H1 (cell line): ENCODE data around the gene SHROOM2.

Source experiments
- EZH2 ChIP-seq: fragments of 200-600 bp; sonication (generic); IDR thresholded peaks from 2 replicates; pipeline ENCODE4 v1.7.1; 2012; ENCODE audit warnings: low read depth, mild to moderate bottlenecking, moderate library complexity, low read length, inconsistent platforms; ENCODE audit not compliant: severe bottlenecking
- KDM1A ChIP-seq: fragments of 200-600, 300-600 bp; sonication (generic); IDR thresholded peaks from 2 replicates; pipeline ENCODE4 v1.7.1; 2016; ENCODE audit warnings: mild to moderate bottlenecking, low read length, borderline replicate concordance
- MAFK ChIP-seq: IDR thresholded peaks from 2 replicates; pipeline ENCODE4 v1.6.1; 2012; ENCODE audit warnings: low read depth, mild to moderate bottlenecking, improper control_type of control experiment, low read length
- POLR2A ChIP-seq, 2 experiments: IDR thresholded peaks; 1 replicate in 1 of 2; 2 replicates in 1 of 2; pipeline ENCODE4 v1.6.1; 2011; ENCODE audit warnings: low read depth in 2 of 2, low read length in 2 of 2, mild to moderate bottlenecking in 2 of 2; ENCODE audit errors: control extremely low read depth in 1 of 2
- POLR2AphosphoS5 ChIP-seq: IDR thresholded peaks from 2 replicates; pipeline ENCODE4 v1.6.1; 2011; ENCODE audit warnings: low read depth, low read length
- SP1 ChIP-seq: IDR thresholded peaks from 2 replicates; pipeline ENCODE4 v1.6.1; 2011; ENCODE audit warnings: low read depth, low read length
- TF ChIP-seq, protein P1 (sequence below): IDR thresholded peaks from 2 replicates; pipeline ENCODE4 v1.6.1; 2012; ENCODE audit warnings: inconsistent platforms
- TF ChIP-seq, protein P2 (sequence below): IDR thresholded peaks from 2 replicates; pipeline ENCODE4 v1.6.1; 2011; ENCODE audit warnings: low read depth, mild to moderate bottlenecking, low read length; ENCODE audit not compliant: insufficient read depth

GRCh38 chrX:9739130-9739529 is 47.1 kb upstream of the SHROOM2 start:
- TF ChIP-seq MAFK (no peak), KDM1A (no peak), EZH2 (no peak), POLR2AphosphoS5 (no peak), SP1 (no peak), POLR2A (IDR thresholded peaks at IDR 0.05; ENCODE audit: control extremely low read depth in 1 of 2, low read depth in 2 of 2, low read length in 2 of 2) (no peak)
- TF ChIP-seq, protein P1, sequence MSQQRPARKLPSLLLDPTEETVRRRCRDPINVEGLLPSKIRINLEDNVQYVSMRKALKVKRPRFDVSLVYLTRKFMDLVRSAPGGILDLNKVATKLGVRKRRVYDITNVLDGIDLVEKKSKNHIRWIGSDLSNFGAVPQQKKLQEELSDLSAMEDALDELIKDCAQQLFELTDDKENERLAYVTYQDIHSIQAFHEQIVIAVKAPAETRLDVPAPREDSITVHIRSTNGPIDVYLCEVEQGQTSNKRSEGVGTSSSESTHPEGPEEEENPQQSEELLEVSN: no peak
- TF ChIP-seq, protein P2, sequence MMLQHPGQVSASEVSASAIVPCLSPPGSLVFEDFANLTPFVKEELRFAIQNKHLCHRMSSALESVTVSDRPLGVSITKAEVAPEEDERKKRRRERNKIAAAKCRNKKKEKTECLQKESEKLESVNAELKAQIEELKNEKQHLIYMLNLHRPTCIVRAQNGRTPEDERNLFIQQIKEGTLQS: no peak
